Thyroid gland (tissue), 4 donors: ENCODE data around the gene KIF21A.

Experiments
- POLR2A ChIP-seq, 2 donors: fragments of 450-650 bp; IDR thresholded peaks; one replicate each; pipeline ENCODE4 v1.6.1; 2017; ENCODE audit warnings: antibody characterized with exemption in 2 of 2, mild to moderate bottlenecking in 2 of 2, moderate library complexity in 1 of 2
- TF ChIP-seq, protein P1 (sequence below), 6 experiments: fragments of 200-600 bp in 3 of 6; fragments of 450-650 bp in 3 of 6; sonication (generic) in 3 of 6; IDR thresholded peaks; one replicate each; pipeline ENCODE4 v1.5.1; 2016 to 2019; ENCODE audit warnings: antibody characterized with exemption in 6 of 6, mild to moderate bottlenecking in 2 of 6, inconsistent platforms in 1 of 6, moderate library complexity in 1 of 6

DNA sequence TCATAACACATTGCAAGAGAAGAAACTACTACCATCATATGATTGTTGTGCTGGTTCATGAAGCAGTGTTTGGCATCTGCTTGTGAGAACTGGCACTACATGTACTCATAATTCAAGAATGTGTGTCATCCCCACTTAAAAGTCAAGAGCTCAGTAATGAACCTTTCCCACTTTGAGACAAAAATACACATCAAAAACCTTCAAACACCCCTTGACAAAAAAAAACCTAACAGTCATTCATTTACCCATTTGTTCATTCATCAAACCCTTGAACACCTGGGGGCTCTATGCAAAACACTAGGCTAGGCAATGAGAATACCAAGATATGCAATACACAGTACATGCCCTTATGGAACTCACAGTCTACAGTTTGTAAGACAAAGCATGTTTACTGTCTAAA is 40.0 kb downstream of the KIF21A start:
- TF ChIP-seq, protein P1, sequence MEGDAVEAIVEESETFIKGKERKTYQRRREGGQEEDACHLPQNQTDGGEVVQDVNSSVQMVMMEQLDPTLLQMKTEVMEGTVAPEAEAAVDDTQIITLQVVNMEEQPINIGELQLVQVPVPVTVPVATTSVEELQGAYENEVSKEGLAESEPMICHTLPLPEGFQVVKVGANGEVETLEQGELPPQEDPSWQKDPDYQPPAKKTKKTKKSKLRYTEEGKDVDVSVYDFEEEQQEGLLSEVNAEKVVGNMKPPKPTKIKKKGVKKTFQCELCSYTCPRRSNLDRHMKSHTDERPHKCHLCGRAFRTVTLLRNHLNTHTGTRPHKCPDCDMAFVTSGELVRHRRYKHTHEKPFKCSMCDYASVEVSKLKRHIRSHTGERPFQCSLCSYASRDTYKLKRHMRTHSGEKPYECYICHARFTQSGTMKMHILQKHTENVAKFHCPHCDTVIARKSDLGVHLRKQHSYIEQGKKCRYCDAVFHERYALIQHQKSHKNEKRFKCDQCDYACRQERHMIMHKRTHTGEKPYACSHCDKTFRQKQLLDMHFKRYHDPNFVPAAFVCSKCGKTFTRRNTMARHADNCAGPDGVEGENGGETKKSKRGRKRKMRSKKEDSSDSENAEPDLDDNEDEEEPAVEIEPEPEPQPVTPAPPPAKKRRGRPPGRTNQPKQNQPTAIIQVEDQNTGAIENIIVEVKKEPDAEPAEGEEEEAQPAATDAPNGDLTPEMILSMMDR (IDR thresholded peaks at IDR 0.05), result no peak
- TF ChIP-seq POLR2A (IDR thresholded peaks at IDR 0.05), result no peak
